Cardiac fibroblast (primary cell): ENCODE data around the gene SCGB1C2.

Experiments
- DNase-seq, 2 donors: peaks; one replicate each; pipeline versions ENCODE4 v3.0.0 to v3.0.0-alpha.2; 2010; ENCODE audit warnings: low read depth in 2 of 2
- H3K4me3 ChIP-seq, 2 donors: replicated peaks in 1 of 2; 1 replicate in 1 of 2; 2 replicates in 1 of 2; pipeline ENCODE4 v1.5.1; 2011; ENCODE audit warnings: low read depth in 2 of 2, low read length in 2 of 2, mild to moderate bottlenecking in 2 of 2, moderate library complexity in 1 of 2
- CTCF ChIP-seq: IDR thresholded peaks from one replicate; pipeline ENCODE4 v1.5.1; 2011; ENCODE audit warnings: low read depth, mild to moderate bottlenecking, low read length, inconsistent platforms

SCGB1C2 gene

GRCh38 chr17:177155-177554 lies 39.8 kb downstream of the SCGB1C2 start:
- DNase-seq = no peak
- TF ChIP-seq CTCF = no peak
- no peak overlapping the region for H3K4me3 ChIP-seq

GRCh38 chr17:177762-178161 lies 40.4 kb downstream of the SCGB1C2 start:
- no peak overlapping the region for H3K4me3 ChIP-seq
- DNase-seq = no peak
- TF ChIP-seq CTCF = no peak

GRCh38 chr17:178292-179065 lies 41.1 kb downstream of the SCGB1C2 start:
- no peak overlapping the region for H3K4me3 ChIP-seq
- no peak for DNase-seq
- no peak for TF ChIP-seq CTCF

GRCh38 chr17:179066-179432 lies 41.7 kb downstream of the SCGB1C2 start:
- no peak overlapping the region for H3K4me3 ChIP-seq
- no peak for DNase-seq
- TF ChIP-seq CTCF = no peak

GRCh38 chr17:179781-180380 lies 42.5 kb downstream of the SCGB1C2 start:
- H3K4me3 ChIP-seq = no peak overlapping the region
- no peak for TF ChIP-seq CTCF
- no peak for DNase-seq

GRCh38 chr17:180381-181244 lies 43.2 kb downstream of the SCGB1C2 start:
- DNase-seq = no peak
- no peak for TF ChIP-seq CTCF
- H3K4me3 ChIP-seq = no peak overlapping the region
